Activated naive CD8-positive, alpha-beta T cell treated with anti-CD3 and anti-CD28 coated beads for 36 hours (primary cell): ENCODE measurements around the gene SYK. TPM values are rescaled to one million over a fixed set of nuclear protein-coding genes. Genes with fewer than 3 reads are reported as not detected.

ENCODE experiments used
- DNase-seq: peaks from one replicate; pipeline ENCODE4 v3.0.0; 2021
- H3K27ac Mint-ChIP-seq: one replicate; pipeline ENCODE4 v1.8.0; 2022; ENCODE audit warnings: mild to moderate bottlenecking, moderate library complexity, mixed read lengths
- H3K27me3 Mint-ChIP-seq: one replicate; pipeline ENCODE4 v1.8.0; 2022; ENCODE audit warnings: mild to moderate bottlenecking, mixed read lengths
- H3K36me3 Mint-ChIP-seq: one replicate; pipeline ENCODE4 v1.8.0; 2021; ENCODE audit warnings: mild to moderate bottlenecking, mixed read lengths
- H3K4me1 Mint-ChIP-seq: one replicate; pipeline ENCODE4 v1.8.0; 2021; ENCODE audit warnings: mixed read lengths
- H3K4me3 Mint-ChIP-seq: one replicate; pipeline ENCODE4 v1.8.0; 2022; ENCODE audit warnings: mild to moderate bottlenecking, moderate library complexity, mixed read lengths
- H3K9me3 Mint-ChIP-seq: one replicate; pipeline ENCODE4 v1.8.0; 2022; ENCODE audit warnings: mixed read lengths
- total RNA-seq, 2 experiments: library from RNA; stranded (reverse); gene quantifications; one replicate each; pipeline ENCODE4 v1.2.3, GENCODE V29; 2021

The SYK gene
- total RNA-seq, 2 experiments from 2014 or later = 0.37 to 0.48 TPM

- no peak overlapping the region for H3K4me3 Mint-ChIP-seq
- H3K4me1 Mint-ChIP-seq = peaks cover 18% of the 10 kb centered on the region
- H3K9me3 Mint-ChIP-seq = no peaks in the 10 kb centered on the region
- peaks cover 3% of the 10 kb centered on the region for H3K27me3 Mint-ChIP-seq
- no peak overlapping the region for H3K27ac Mint-ChIP-seq
- no peaks in the 10 kb centered on the region for H3K36me3 Mint-ChIP-seq
- DNase-seq = no peak
These were observed 60.5 kb downstream of the SYK start for GRCh38 chr9:90861826-90862740.

GRCh38 chr9:90864779-90865178 is 63.2 kb downstream of the SYK start:
- Mint-ChIP-seq H3K36me3 (no peaks in the 10 kb centered on the region), H3K4me1 (peaks cover 9% of the 10 kb centered on the region), H3K27ac (no peak overlapping the region), H3K27me3 (no peaks in the 10 kb centered on the region), H3K9me3 (no peaks in the 10 kb centered on the region), H3K4me3 (no peak overlapping the region)
- DNase-seq = no peak

- DNase-seq = no peak
- Mint-ChIP-seq H3K4me1 (peaks cover 9% of the 10 kb centered on the region), H3K36me3 (no peaks in the 10 kb centered on the region), H3K27ac (no peak overlapping the region), H3K27me3 (no peaks in the 10 kb centered on the region), H3K4me3 (no peak overlapping the region), H3K9me3 (no peaks in the 10 kb centered on the region)
These were observed 65.5 kb downstream of the SYK start for GRCh38 chr9:90867101-90867500.

- no peaks in the 10 kb centered on the region for H3K9me3 Mint-ChIP-seq
- no peak overlapping the region for H3K27ac Mint-ChIP-seq
- no peak overlapping the region for H3K4me3 Mint-ChIP-seq
- H3K4me1 Mint-ChIP-seq = peaks cover 9% of the 10 kb centered on the region
- H3K36me3 Mint-ChIP-seq = no peaks in the 10 kb centered on the region
- no peak for DNase-seq
- H3K27me3 Mint-ChIP-seq = no peaks in the 10 kb centered on the region
These were observed 66.9 kb downstream of the SYK start for GRCh38 chr9:90868555-90868954.

GRCh38 chr9:90869361-90869760 is 67.7 kb downstream of the SYK start:
- Mint-ChIP-seq H3K4me3 (no peak overlapping the region), H3K36me3 (no peaks in the 10 kb centered on the region), H3K27ac (no peak overlapping the region), H3K9me3 (no peaks in the 10 kb centered on the region), H3K27me3 (no peaks in the 10 kb centered on the region), H3K4me1 (peaks cover 8% of the 10 kb centered on the region)
- DNase-seq = no peak

GRCh38 chr9:90870621-90871326 is 69.2 kb downstream of the SYK start:
- Mint-ChIP-seq H3K4me3 (no peak overlapping the region), H3K4me1 (no peaks in the 10 kb centered on the region), H3K9me3 (no peaks in the 10 kb centered on the region), H3K27ac (no peak overlapping the region), H3K27me3 (no peaks in the 10 kb centered on the region), H3K36me3 (no peaks in the 10 kb centered on the region)
- peak; percentile 8 for DNase-seq

- H3K4me1 Mint-ChIP-seq = no peaks in the 10 kb centered on the region
- no peaks in the 10 kb centered on the region for H3K9me3 Mint-ChIP-seq
- no peak for DNase-seq
- H3K36me3 Mint-ChIP-seq = no peaks in the 10 kb centered on the region
- H3K27ac Mint-ChIP-seq = no peak overlapping the region
- no peaks in the 10 kb centered on the region for H3K27me3 Mint-ChIP-seq
- no peak overlapping the region for H3K4me3 Mint-ChIP-seq
These were observed 69.8 kb downstream of the SYK start for GRCh38 chr9:90871327-90871935.

- no peak overlapping the region for H3K4me3 Mint-ChIP-seq
- H3K4me1 Mint-ChIP-seq = no peaks in the 10 kb centered on the region
- no peaks in the 10 kb centered on the region for H3K36me3 Mint-ChIP-seq
- no peak for DNase-seq
- no peaks in the 10 kb centered on the region for H3K27me3 Mint-ChIP-seq
- H3K27ac Mint-ChIP-seq = no peak overlapping the region
- no peaks in the 10 kb centered on the region for H3K9me3 Mint-ChIP-seq
These were observed 71.2 kb downstream of the SYK start for GRCh38 chr9:90872835-90873294.

- no peak overlapping the region for H3K4me3 Mint-ChIP-seq
- no peak overlapping the region for H3K27ac Mint-ChIP-seq
- no peaks in the 10 kb centered on the region for H3K36me3 Mint-ChIP-seq
- H3K9me3 Mint-ChIP-seq = no peaks in the 10 kb centered on the region
- H3K27me3 Mint-ChIP-seq = no peaks in the 10 kb centered on the region
- H3K4me1 Mint-ChIP-seq = no peaks in the 10 kb centered on the region
- no peak for DNase-seq
These were observed 71.8 kb downstream of the SYK start for GRCh38 chr9:90873422-90873821.

- no peak for DNase-seq
- Mint-ChIP-seq H3K4me3 (no peak overlapping the region), H3K9me3 (no peaks in the 10 kb centered on the region), H3K27ac (no peak overlapping the region), H3K4me1 (no peaks in the 10 kb centered on the region), H3K36me3 (no peaks in the 10 kb centered on the region), H3K27me3 (no peaks in the 10 kb centered on the region)
These were observed 72.6 kb downstream of the SYK start for GRCh38 chr9:90874194-90874593.

- no peaks in the 10 kb centered on the region for H3K36me3 Mint-ChIP-seq
- no peak overlapping the region for H3K4me3 Mint-ChIP-seq
- DNase-seq = no peak
- no peaks in the 10 kb centered on the region for H3K27me3 Mint-ChIP-seq
- no peaks in the 10 kb centered on the region for H3K4me1 Mint-ChIP-seq
- no peak overlapping the region for H3K27ac Mint-ChIP-seq
- no peaks in the 10 kb centered on the region for H3K9me3 Mint-ChIP-seq
These were observed 76.9 kb downstream of the SYK start for GRCh38 chr9:90878562-90878961.

- H3K27me3 Mint-ChIP-seq = no peaks in the 10 kb centered on the region
- H3K27ac Mint-ChIP-seq = no peak overlapping the region
- H3K9me3 Mint-ChIP-seq = peaks cover 2% of the 10 kb centered on the region
- no peak overlapping the region for H3K4me3 Mint-ChIP-seq
- no peaks in the 10 kb centered on the region for H3K4me1 Mint-ChIP-seq
- no peak for DNase-seq
- H3K36me3 Mint-ChIP-seq = no peaks in the 10 kb centered on the region
These were observed 78.4 kb downstream of the SYK start for GRCh38 chr9:90880066-90880465.

- Mint-ChIP-seq H3K9me3 (peaks cover 6% of the 10 kb centered on the region), H3K4me1 (no peaks in the 10 kb centered on the region), H3K36me3 (no peaks in the 10 kb centered on the region), H3K27ac (no peak overlapping the region), H3K4me3 (no peak overlapping the region), H3K27me3 (no peaks in the 10 kb centered on the region)
- DNase-seq = no peak
These were observed 79.0 kb downstream of the SYK start for GRCh38 chr9:90880669-90881068.

- H3K4me1 Mint-ChIP-seq = no peaks in the 10 kb centered on the region
- no peak for DNase-seq
- H3K9me3 Mint-ChIP-seq = peaks cover 8% of the 10 kb centered on the region
- H3K27ac Mint-ChIP-seq = no peak overlapping the region
- H3K36me3 Mint-ChIP-seq = no peaks in the 10 kb centered on the region
- no peak overlapping the region for H3K4me3 Mint-ChIP-seq
- H3K27me3 Mint-ChIP-seq = no peaks in the 10 kb centered on the region
These were observed 80.0 kb downstream of the SYK start for GRCh38 chr9:90881648-90882047.

- H3K9me3 Mint-ChIP-seq = peaks cover 8% of the 10 kb centered on the region
- no peak overlapping the region for H3K27ac Mint-ChIP-seq
- H3K4me3 Mint-ChIP-seq = no peak overlapping the region
These were observed 81.5 kb downstream of the SYK start for GRCh38 chr9:90882991-90883600.

More at GRCh38 chr9:90882991-90883600, 81.5 kb downstream of the SYK start:
- no peaks in the 10 kb centered on the region for H3K27me3 Mint-ChIP-seq
- no peak for DNase-seq
- no peaks in the 10 kb centered on the region for H3K4me1 Mint-ChIP-seq
- H3K36me3 Mint-ChIP-seq = no peaks in the 10 kb centered on the region
